Activated CD8-positive, alpha-beta T cell treated with anti-CD3 and anti-CD28 coated beads for 36 hours (primary cell): ENCODE data around the gene ASRGL1. TPM values are rescaled to one million over a fixed set of nuclear protein-coding genes. Genes with fewer than 3 reads are reported as not detected.
"Not testable (repeated sequence)": the region's sequence is repeated elsewhere in the genome, so short reads cannot be mapped to it uniquely, and the experiment has no call there.

Experiments
- ATAC-seq: fragments of 200-7000 bp; cut with Tn5 transposase; one replicate; pipeline ENCODE4 v1.10.0; 2021; ENCODE audit warnings: mild to moderate bottlenecking, moderate library complexity
- CTCF ChIA-PET: fragments of 350-600 bp; sonication (Branson Sonifier 250); formaldehyde crosslinking; loops from one replicate; lab custom pipeline; 2021; ENCODE audit warnings: antibody characterized with exemption; lab: Charles Lee
- POLR2A ChIA-PET: fragments of 350-600 bp; sonication (Branson Sonifier 250); formaldehyde crosslinking; loops from one replicate; lab custom pipeline; 2021; ENCODE audit warnings: antibody characterized with exemption; lab: Charles Lee
- DNase-seq: peaks from one replicate; pipeline ENCODE4 v3.0.0-alpha.2; 2020
- H3K27ac Mint-ChIP-seq: one replicate; pipeline ENCODE4 v1.8.0; 2021; ENCODE audit warnings: mild to moderate bottlenecking, mixed read lengths
- H3K27me3 Mint-ChIP-seq: one replicate; pipeline ENCODE4 v1.8.0; 2021; ENCODE audit warnings: mixed read lengths
- H3K36me3 Mint-ChIP-seq: one replicate; pipeline ENCODE4 v1.8.0; 2021; ENCODE audit warnings: low read depth, mixed read lengths
- H3K4me1 Mint-ChIP-seq: one replicate; pipeline ENCODE4 v1.8.0; 2021; ENCODE audit warnings: low read depth, mixed read lengths
- H3K4me3 Mint-ChIP-seq: one replicate; pipeline ENCODE4 v1.8.0; 2021; ENCODE audit warnings: mild to moderate bottlenecking, moderate library complexity, mixed read lengths
- H3K9me3 Mint-ChIP-seq: one replicate; pipeline ENCODE4 v1.8.0; 2021; ENCODE audit warnings: mixed read lengths
- CTCF ChIP-seq: fragments of 200-600 bp; IDR thresholded peaks from one replicate; pipeline ENCODE4 v1.8.0; 2022; ENCODE audit warnings: antibody characterized with exemption, mild to moderate bottlenecking
- intact Hi-C: fragments of 100-400 bp; cut with micrococcal nuclease; formaldehyde crosslinking; loops from one replicate; pipeline ENCODE4 v1.10.0; 2022
- total RNA-seq, 2 experiments: library from RNA; stranded (reverse); gene quantifications; one replicate each; pipeline ENCODE4 v1.2.3, GENCODE V29; 2021

ASRGL1 gene
- total RNA-seq, 2 experiments from 2014 or later: 6.4 to 6.7 TPM

- POLR2A ChIA-PET: no interaction called here
- Mint-ChIP-seq H3K36me3 (no peaks in the 10 kb centered on the region), H3K4me3 (no peak overlapping the region), H3K9me3 (no peaks in the 10 kb centered on the region), H3K27me3 (peaks cover 8% of the 10 kb centered on the region), H3K27ac (no peak overlapping the region), H3K4me1 (peaks cover 8% of the 10 kb centered on the region)
- ATAC-seq (no peak), DNase-seq (no peak)
- CTCF ChIA-PET: interaction anchor here (1.0 to 1.5 kb wide), 3 partner anchors 11 to 60 kb away, joined by 3 read pairs; no protein-coding TSS in a partner anchor
- TF ChIP-seq CTCF: no peak
- intact Hi-C loops: no loop called here
Measured at GRCh38 chr11:62333768-62334167, 3.5 kb upstream of the ASRGL1 start.

GRCh38 chr11:62336949-62337302, 322 bp upstream of the ASRGL1 start:
- Mint-ChIP-seq H3K4me3 (peak overlapping the region; percentile 80), H3K27ac (peak overlapping the region; percentile 32)
- DNase-seq, H3K27me3 Mint-ChIP-seq, intact Hi-C loops, H3K9me3 Mint-ChIP-seq, H3K4me1 Mint-ChIP-seq, H3K36me3 Mint-ChIP-seq: not testable (repeated sequence)
- ChIA-PET POLR2A (interaction anchor here (0.6 to 1.3 kb wide), 4 partner anchors 13 to 69 kb away, joined by 3 read pairs; no protein-coding TSS in a partner anchor), CTCF (interaction anchor here (0.9 to 4.4 kb wide), 4 partner anchors 9 to 206 kb away, joined by 3 to 32 read pairs (median 4); no protein-coding TSS in a partner anchor)
- ATAC-seq: peak; percentile 15

GRCh38 chr11:62338218-62338617, 970 bp downstream of the ASRGL1 start:
- intact Hi-C loops: no loop called here
- Mint-ChIP-seq H3K9me3 (no peaks in the 10 kb centered on the region), H3K27ac (no peak overlapping the region), H3K36me3 (no peaks in the 10 kb centered on the region), H3K4me1 (peaks cover 8% of the 10 kb centered on the region), H3K27me3 (peaks cover 4% of the 10 kb centered on the region), H3K4me3 (peak overlapping the region; percentile 80)
- ATAC-seq: no peak
- ChIA-PET POLR2A (interaction anchor here (1.3 kb wide), 1 partner anchor 14 kb away, joined by 3 read pairs; no protein-coding TSS in a partner anchor), CTCF (interaction anchor here (0.8 to 4.5 kb wide), 7 partner anchors 13 to 205 kb away, joined by 3 to 45 read pairs (median 3); no protein-coding TSS in a partner anchor)
- TF ChIP-seq CTCF: no peak
- DNase-seq: no peak

GRCh38 chr11:62340269-62340901, 3.1 kb downstream of the ASRGL1 start:
- Mint-ChIP-seq H3K36me3 (no peaks in the 10 kb centered on the region), H3K4me3 (no peak overlapping the region), H3K4me1 (peaks cover 8% of the 10 kb centered on the region), H3K9me3 (no peaks in the 10 kb centered on the region), H3K27me3 (peaks cover 3% of the 10 kb centered on the region), H3K27ac (no peak overlapping the region)
- ATAC-seq (peak; percentile 52), DNase-seq (peak; percentile 80)
- ChIA-PET CTCF (interaction anchor here (0.7 to 4.5 kb wide), 24 partner anchors 11 to 220 kb away, joined by 3 to 45 read pairs (median 4); partner anchors contain the start of gene SCGB1D2), POLR2A (interaction anchor here (0.6 to 1.2 kb wide), 3 partner anchors 10 to 35 kb away, joined by 3 read pairs; no protein-coding TSS in a partner anchor)
- TF ChIP-seq CTCF: peak; percentile 76
- intact Hi-C loops: loop anchor here (2.0 kb wide), 1 partner anchor 38 kb away; no protein-coding TSS in a partner anchor

GRCh38 chr11:62341588-62341987, 4.3 kb downstream of the ASRGL1 start:
- intact Hi-C loops: loop anchor here (2.0 kb wide), 1 partner anchor 37 kb away; no protein-coding TSS in a partner anchor
- peaks cover 3% of the 10 kb centered on the region for H3K27me3 Mint-ChIP-seq
- no peak for TF ChIP-seq CTCF
- DNase-seq: no peak
- ATAC-seq: no peak
- ChIA-PET POLR2A (interaction anchor here (1.2 kb wide), 1 partner anchor 9 kb away, joined by 3 read pairs; no protein-coding TSS in a partner anchor), CTCF (interaction anchor here (1.0 to 4.5 kb wide), 11 partner anchors 10 to 219 kb away, joined by 3 to 45 read pairs (median 8); no protein-coding TSS in a partner anchor)
- H3K9me3 Mint-ChIP-seq: no peaks in the 10 kb centered on the region
- no peaks in the 10 kb centered on the region for H3K36me3 Mint-ChIP-seq
- no peak overlapping the region for H3K27ac Mint-ChIP-seq
- H3K4me1 Mint-ChIP-seq: peaks cover 8% of the 10 kb centered on the region
- H3K4me3 Mint-ChIP-seq: no peak overlapping the region

- intact Hi-C loops, DNase-seq, H3K27me3 Mint-ChIP-seq, ATAC-seq, H3K4me1 Mint-ChIP-seq, H3K36me3 Mint-ChIP-seq, H3K27ac Mint-ChIP-seq, H3K9me3 Mint-ChIP-seq, POLR2A ChIA-PET, H3K4me3 Mint-ChIP-seq: not testable (repeated sequence)
- CTCF ChIA-PET: interaction anchor here (1.2 to 2.1 kb wide), 4 partner anchors 34 to 81 kb away, joined by 3 to 5 read pairs (median 4); no protein-coding TSS in a partner anchor
Measured at GRCh38 chr11:62343646-62344190, 6.5 kb downstream of the ASRGL1 start.
